ENCODE results near the gene ZNF423.

ZNF423 gene

DNA sequence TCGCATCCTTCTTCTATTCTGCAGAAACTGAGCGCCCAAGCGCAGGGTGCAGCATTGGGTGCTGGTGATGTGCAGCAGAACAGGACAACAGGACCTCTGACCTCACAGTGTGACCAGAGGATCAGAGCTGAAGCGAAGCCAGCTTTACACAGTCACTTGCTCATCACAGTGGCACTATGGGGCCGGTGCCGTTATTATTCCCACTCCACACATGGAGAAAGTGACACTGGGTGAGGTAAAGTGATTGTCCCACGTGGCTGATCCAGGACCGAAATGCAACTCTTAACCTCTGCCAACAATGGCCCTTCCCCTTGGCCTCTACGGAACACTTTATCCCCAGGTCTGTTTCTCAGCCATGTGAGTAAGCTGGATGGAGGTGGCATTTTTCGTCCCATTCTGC lies 311.1 kb downstream of the ZNF423 start:
- Histone ChIP-seq H3K36me3 (ENCODE audit: insufficient read depth, low read length) (no peaks in the 10 kb centered on the region), H3K9me3 (ENCODE audit: insufficient read depth, low read depth, low read length) (no peaks in the 10 kb centered on the region), H3K4me3 (ENCODE audit: low read length) (no peak overlapping the region), H3K27ac (ENCODE audit: low read depth, low read length) (no peak overlapping the region), H3K9ac (ENCODE audit: low read depth, low read length) (no peak overlapping the region), H3K27me3 (ENCODE audit: insufficient read depth, low read length) (no peaks in the 10 kb centered on the region), H3K4me1 (ENCODE audit: insufficient read depth, low read length) (peaks cover 37% of the 10 kb centered on the region)
- 95% methylated on average over 10 of the region's 10 CpGs for WGBS

DNA sequence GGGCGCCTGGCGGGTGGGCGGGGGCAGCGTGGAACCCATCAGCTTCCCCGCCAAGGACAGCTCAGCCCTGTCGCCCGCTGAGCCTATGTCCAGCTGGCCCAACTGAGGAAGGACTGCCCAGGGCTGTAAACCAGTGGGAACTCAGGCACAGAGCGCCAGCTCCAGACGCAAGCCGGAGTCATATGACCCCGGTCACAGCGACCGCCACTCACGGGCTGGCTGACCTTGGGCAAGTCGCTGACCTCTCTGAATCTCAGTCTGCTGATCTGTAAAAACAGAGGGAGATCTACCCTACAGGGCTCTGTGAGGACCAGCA lies 312.3 kb downstream of the ZNF423 start:
- H3K4me3 ChIP-seq (ENCODE audit: low read length), result no peak overlapping the region
- H3K9me3 ChIP-seq (ENCODE audit: insufficient read depth, low read depth, low read length), result no peaks in the 10 kb centered on the region
- no peaks in the 10 kb centered on the region for H3K36me3 ChIP-seq (ENCODE audit: insufficient read depth, low read length)
- H3K9ac ChIP-seq (ENCODE audit: low read depth, low read length), result no peak overlapping the region
- no peak overlapping the region for H3K27ac ChIP-seq (ENCODE audit: low read depth, low read length)
- peaks cover 35% of the 10 kb centered on the region for H3K4me1 ChIP-seq (ENCODE audit: insufficient read depth, low read length)
- no peaks in the 10 kb centered on the region for H3K27me3 ChIP-seq (ENCODE audit: insufficient read depth, low read length)
- 92% methylated on average over 15 of the region's 15 CpGs for WGBS

DNA sequence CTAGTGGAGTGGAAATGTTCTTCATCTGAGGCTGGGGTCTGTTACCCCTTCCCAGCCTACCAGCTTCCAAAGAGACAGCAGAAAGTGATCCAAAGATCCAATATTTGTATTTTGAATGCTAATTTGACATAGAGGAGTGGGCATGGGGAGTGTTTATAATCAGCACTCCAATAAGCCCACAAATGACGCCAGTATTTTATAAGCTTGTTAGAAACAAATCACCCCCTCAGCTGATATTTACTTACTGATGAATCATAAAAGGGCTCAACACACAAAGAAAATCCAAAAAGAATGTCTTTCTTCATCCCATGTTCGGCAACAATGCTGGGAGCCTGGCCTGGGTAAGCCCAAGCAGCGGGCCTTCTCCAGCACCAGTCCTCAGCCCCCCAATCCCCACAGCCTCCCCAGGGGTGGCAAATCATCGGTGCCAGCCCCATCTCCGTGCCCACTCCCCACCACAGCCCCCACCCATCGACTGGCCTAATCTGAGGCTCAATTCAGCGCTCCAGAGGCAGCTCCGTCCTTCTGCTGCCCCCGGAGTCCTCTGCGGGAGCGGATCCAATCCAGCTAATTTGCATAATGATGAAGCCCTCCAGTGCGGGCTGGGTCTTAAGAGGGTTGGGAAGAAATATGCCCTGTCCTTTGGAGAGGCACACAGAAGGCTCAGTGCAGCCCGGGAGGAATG lies 312.8 kb downstream of the ZNF423 start:
- H3K9ac ChIP-seq (ENCODE audit: low read depth, low read length), result no peak overlapping the region
- no peaks in the 10 kb centered on the region for H3K36me3 ChIP-seq (ENCODE audit: insufficient read depth, low read length)
- H3K9me3 ChIP-seq (ENCODE audit: insufficient read depth, low read depth, low read length), result no peaks in the 10 kb centered on the region
- no peaks in the 10 kb centered on the region for H3K27me3 ChIP-seq (ENCODE audit: insufficient read depth, low read length)
- no peak overlapping the region for H3K4me3 ChIP-seq (ENCODE audit: low read length)
- H3K4me1 ChIP-seq (ENCODE audit: insufficient read depth, low read length), result peaks cover 31% of the 10 kb centered on the region
- H3K27ac ChIP-seq (ENCODE audit: low read depth, low read length), result no peak overlapping the region
- WGBS, result 73% methylated on average over 13 of the region's 13 CpGs

- Histone ChIP-seq H3K27ac (ENCODE audit: low read depth, low read length) (no peak overlapping the region), H3K36me3 (ENCODE audit: insufficient read depth, low read length) (no peaks in the 10 kb centered on the region), H3K27me3 (ENCODE audit: insufficient read depth, low read length) (no peaks in the 10 kb centered on the region), H3K4me1 (ENCODE audit: insufficient read depth, low read length) (peaks cover 29% of the 10 kb centered on the region), H3K4me3 (ENCODE audit: low read length) (no peak overlapping the region), H3K9me3 (ENCODE audit: insufficient read depth, low read depth, low read length) (no peaks in the 10 kb centered on the region), H3K9ac (ENCODE audit: low read depth, low read length) (no peak overlapping the region)
- WGBS, result 86% methylated on average over 9 of the region's 9 CpGs
Observed at GRCh38 chr16:49542391-49542891, 313.5 kb downstream of the ZNF423 start.

DNA sequence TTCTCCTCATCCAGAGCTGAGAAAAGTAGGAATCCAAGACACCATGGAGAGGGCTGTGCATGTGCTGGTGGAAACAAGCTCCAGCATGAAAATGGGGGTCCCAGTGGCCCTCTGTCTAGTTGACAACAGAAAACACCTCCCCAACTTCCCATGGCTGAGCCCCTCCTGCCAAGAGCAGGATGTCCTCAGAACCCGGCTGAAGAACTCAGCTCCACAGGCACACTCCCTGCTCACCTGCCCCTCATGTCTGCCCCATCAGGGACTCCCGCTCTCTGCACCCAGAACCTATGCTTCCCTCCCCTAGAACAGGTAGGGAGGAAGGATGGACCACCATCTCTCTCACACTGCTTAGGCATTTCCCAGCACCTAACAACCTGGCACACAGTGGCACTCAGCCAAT lies 315.1 kb downstream of the ZNF423 start:
- Histone ChIP-seq H3K36me3 (ENCODE audit: insufficient read depth, low read length) (no peaks in the 10 kb centered on the region), H3K9ac (ENCODE audit: low read depth, low read length) (no peak overlapping the region), H3K27ac (ENCODE audit: low read depth, low read length) (no peak overlapping the region), H3K27me3 (ENCODE audit: insufficient read depth, low read length) (no peaks in the 10 kb centered on the region), H3K9me3 (ENCODE audit: insufficient read depth, low read depth, low read length) (no peaks in the 10 kb centered on the region), H3K4me1 (ENCODE audit: insufficient read depth, low read length) (peaks cover 14% of the 10 kb centered on the region), H3K4me3 (ENCODE audit: low read length) (no peak overlapping the region)
- 70% methylated on average over 2 of the region's 2 CpGs for WGBS

DNA sequence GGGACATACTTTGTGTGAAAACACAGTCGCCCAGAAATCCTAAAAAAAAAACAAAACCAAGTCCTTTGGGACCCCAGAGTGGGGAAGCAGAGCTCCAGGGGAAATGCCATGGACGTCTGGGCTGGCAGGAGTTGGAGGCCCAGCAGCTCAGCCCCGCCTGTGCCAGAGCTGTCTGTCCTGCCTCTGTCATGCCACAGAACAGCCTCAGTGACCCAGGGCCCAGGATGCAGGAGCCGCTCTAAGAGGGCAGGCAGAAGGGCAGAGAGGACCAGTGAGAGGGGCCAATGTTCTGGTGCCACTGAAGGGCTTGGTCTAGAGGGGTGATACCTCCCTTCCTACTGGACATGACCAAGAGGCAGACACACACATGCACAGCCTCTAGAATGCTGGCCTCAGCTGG lies 316.2 kb downstream of the ZNF423 start:
- H3K9me3 ChIP-seq (ENCODE audit: insufficient read depth, low read depth, low read length), result no peaks in the 10 kb centered on the region
- H3K4me3 ChIP-seq (ENCODE audit: low read length), result no peak overlapping the region
- H3K27ac ChIP-seq (ENCODE audit: low read depth, low read length), result no peak overlapping the region
- WGBS, result 88% methylated on average over 4 of the region's 4 CpGs
- H3K27me3 ChIP-seq (ENCODE audit: insufficient read depth, low read length), result no peaks in the 10 kb centered on the region
- no peak overlapping the region for H3K9ac ChIP-seq (ENCODE audit: low read depth, low read length)
- no peaks in the 10 kb centered on the region for H3K36me3 ChIP-seq (ENCODE audit: insufficient read depth, low read length)
- H3K4me1 ChIP-seq (ENCODE audit: insufficient read depth, low read length), result peaks cover 11% of the 10 kb centered on the region; the same call in 1 of the 2 replicates

GRCh38 chr16:49537924-49538459 lies 317.9 kb downstream of the ZNF423 start:
- Histone ChIP-seq H3K9ac (ENCODE audit: low read depth, low read length) (no peak overlapping the region), H3K36me3 (ENCODE audit: insufficient read depth, low read length) (no peaks in the 10 kb centered on the region), H3K4me3 (ENCODE audit: low read length) (no peak overlapping the region), H3K27ac (ENCODE audit: low read depth, low read length) (no peak overlapping the region), H3K27me3 (ENCODE audit: insufficient read depth, low read length) (no peaks in the 10 kb centered on the region), H3K9me3 (ENCODE audit: insufficient read depth, low read depth, low read length) (no peaks in the 10 kb centered on the region), H3K4me1 (ENCODE audit: insufficient read depth, low read length) (peaks cover 5% of the 10 kb centered on the region; the same call in 1 of the 2 replicates)
- WGBS, result 93% methylated on average over 7 of the region's 7 CpGs

GRCh38 chr16:49534901-49535610 lies 320.9 kb downstream of the ZNF423 start:
- no peaks in the 10 kb centered on the region for H3K27me3 ChIP-seq (ENCODE audit: insufficient read depth, low read length)
- no peak overlapping the region for H3K9ac ChIP-seq (ENCODE audit: low read depth, low read length)
- peaks cover 10% of the 10 kb centered on the region; the same call in 1 of the 2 replicates for H3K4me1 ChIP-seq (ENCODE audit: insufficient read depth, low read length)
- H3K36me3 ChIP-seq (ENCODE audit: insufficient read depth, low read length), result no peaks in the 10 kb centered on the region
- no peaks in the 10 kb centered on the region for H3K9me3 ChIP-seq (ENCODE audit: insufficient read depth, low read depth, low read length)
- no peak overlapping the region for H3K27ac ChIP-seq (ENCODE audit: low read depth, low read length)
- H3K4me3 ChIP-seq (ENCODE audit: low read length), result no peak overlapping the region
- 92% methylated on average over 13 of the region's 13 CpGs for WGBS

- Histone ChIP-seq H3K27me3 (ENCODE audit: insufficient read depth, low read length) (no peaks in the 10 kb centered on the region), H3K4me1 (ENCODE audit: insufficient read depth, low read length) (peaks cover 25% of the 10 kb centered on the region), H3K9ac (ENCODE audit: low read depth, low read length) (no peak overlapping the region), H3K36me3 (ENCODE audit: insufficient read depth, low read length) (no peaks in the 10 kb centered on the region), H3K27ac (ENCODE audit: low read depth, low read length) (no peak overlapping the region), H3K4me3 (ENCODE audit: low read length) (no peak overlapping the region), H3K9me3 (ENCODE audit: insufficient read depth, low read depth, low read length) (no peaks in the 10 kb centered on the region)
- 92% methylated on average over 7 of the region's 7 CpGs for WGBS
Observed at GRCh38 chr16:49533422-49533821, 322.5 kb downstream of the ZNF423 start.

DNA sequence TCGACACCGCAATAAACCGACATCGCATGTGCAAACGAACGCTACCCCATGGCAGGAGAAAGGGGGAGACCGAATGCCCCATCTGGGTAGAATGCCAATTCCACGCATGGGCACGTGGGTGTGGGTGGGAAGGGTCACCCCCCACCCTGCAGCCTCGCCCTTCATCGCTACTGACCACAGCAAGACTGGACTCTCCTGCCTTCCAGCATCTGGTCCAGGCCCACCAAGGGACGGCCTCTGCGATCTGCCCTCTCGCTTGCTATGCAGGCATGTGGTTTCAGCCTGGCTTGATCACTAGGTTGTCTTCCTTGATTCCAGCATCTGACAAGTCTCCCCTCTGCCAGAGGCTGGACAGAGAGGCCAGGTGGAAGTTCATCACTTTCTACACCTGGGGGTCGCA lies 323.0 kb downstream of the ZNF423 start:
- Histone ChIP-seq H3K27ac (ENCODE audit: low read depth, low read length) (no peak overlapping the region), H3K4me3 (ENCODE audit: low read length) (no peak overlapping the region), H3K9me3 (ENCODE audit: insufficient read depth, low read depth, low read length) (no peaks in the 10 kb centered on the region), H3K36me3 (ENCODE audit: insufficient read depth, low read length) (no peaks in the 10 kb centered on the region), H3K4me1 (ENCODE audit: insufficient read depth, low read length) (peaks cover 30% of the 10 kb centered on the region), H3K9ac (ENCODE audit: low read depth, low read length) (no peak overlapping the region), H3K27me3 (ENCODE audit: insufficient read depth, low read length) (no peaks in the 10 kb centered on the region)
- 92% methylated on average over 15 of the region's 15 CpGs for WGBS

DNA sequence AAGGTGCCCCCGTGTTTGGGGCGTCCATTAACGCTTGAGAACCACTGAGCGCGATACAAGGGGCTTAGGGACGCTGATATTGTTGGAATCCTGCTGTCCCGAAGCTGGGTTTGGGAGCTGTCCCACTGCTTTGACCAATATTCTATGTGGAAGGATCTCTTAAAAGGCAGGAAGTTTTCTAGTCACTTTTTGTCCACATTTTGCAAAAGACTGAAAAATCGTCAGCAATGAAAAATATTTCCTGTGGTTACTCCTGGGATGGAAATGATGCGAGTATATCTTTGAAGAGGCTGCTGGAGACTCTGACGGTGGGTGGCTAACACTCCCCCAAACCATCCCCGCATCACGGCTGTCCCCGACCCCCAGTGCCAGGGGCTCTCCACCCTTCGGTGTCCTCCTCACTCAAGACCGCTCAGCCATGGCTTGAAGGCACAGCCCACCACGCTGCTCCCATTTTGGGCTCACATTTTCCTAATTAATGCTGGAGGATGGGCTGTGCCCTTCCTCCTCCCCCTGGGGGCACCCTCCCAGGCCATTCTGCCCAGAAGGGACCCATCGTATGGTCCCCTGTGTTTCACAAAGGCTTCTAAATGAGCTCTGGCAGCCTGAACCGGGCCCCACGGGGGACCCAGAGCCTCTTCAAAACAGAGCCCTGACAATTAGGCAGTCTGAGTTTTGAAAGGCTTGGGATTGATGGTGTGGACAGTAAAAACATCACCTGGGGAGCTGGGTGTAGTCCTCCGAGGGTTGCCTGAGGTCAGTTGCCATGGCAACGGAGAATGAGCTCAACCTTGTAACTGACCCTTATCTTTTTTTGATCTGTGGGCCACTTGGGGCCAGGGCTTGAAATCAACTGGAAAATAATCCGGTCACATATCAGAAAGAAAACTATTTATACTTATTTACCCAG lies 323.7 kb downstream of the ZNF423 start:
- Histone ChIP-seq H3K4me1 (ENCODE audit: insufficient read depth, low read length) (peaks cover 30% of the 10 kb centered on the region), H3K4me3 (ENCODE audit: low read length) (no peak overlapping the region), H3K36me3 (ENCODE audit: insufficient read depth, low read length) (no peaks in the 10 kb centered on the region), H3K27me3 (ENCODE audit: insufficient read depth, low read length) (no peaks in the 10 kb centered on the region), H3K9me3 (ENCODE audit: insufficient read depth, low read depth, low read length) (no peaks in the 10 kb centered on the region), H3K9ac (ENCODE audit: low read depth, low read length) (no peak overlapping the region), H3K27ac (ENCODE audit: low read depth, low read length) (no peak overlapping the region)
- 82% methylated on average over 22 of the region's 22 CpGs for WGBS
